MM.1S (cell line): Measurements from ENCODE around the gene GNAT1.

Experiments
- DNase-seq: peaks from one replicate; pipeline ENCODE4 v3.0.0-alpha.2; 2015
- H2AFZ ChIP-seq: fragments of 300-600 bp; sonication (generic); 2 replicates; pipeline ENCODE4 v1.6.0; 2016; ENCODE audit warnings: antibody characterized with exemption, low read length
- H3F3A ChIP-seq: fragments of 300-600 bp; sonication (generic); 2 replicates; pipeline ENCODE4 v1.6.1; 2016; ENCODE audit warnings: mild to moderate bottlenecking, antibody characterized with exemption, low read length, moderate library complexity, mixed read lengths; ENCODE audit not compliant: insufficient read depth
- H3K27ac ChIP-seq: fragments of 300-600 bp; sonication (generic); 2 replicates; pipeline ENCODE4 v1.5.1; 2016; ENCODE audit warnings: mild to moderate bottlenecking, low read length
- H3K27me3 ChIP-seq: fragments of 300-600 bp; sonication (generic); replicated peaks from 2 replicates; pipeline ENCODE4 v1.6.0; 2016; ENCODE audit warnings: low read length; ENCODE audit not compliant: insufficient read depth
- H3K36me3 ChIP-seq: fragments of 300-600 bp; sonication (generic); replicated peaks from 2 replicates; pipeline ENCODE4 v1.6.1; 2016; ENCODE audit warnings: mild to moderate bottlenecking, low read length, mixed read lengths; ENCODE audit not compliant: insufficient read depth
- H3K4me1 ChIP-seq: fragments of 300-600 bp; sonication (generic); 2 replicates; pipeline ENCODE4 v1.6.1; 2016; ENCODE audit warnings: low read length, mixed read lengths
- H3K4me2 ChIP-seq: fragments of 300-600 bp; sonication (generic); 2 replicates; pipeline ENCODE4 v1.6.0; 2016; ENCODE audit warnings: low read depth, low read length
- H3K4me3 ChIP-seq: fragments of 300-600 bp; sonication (generic); 2 replicates; pipeline ENCODE4 v1.5.1; 2016; ENCODE audit warnings: low read length, mixed read lengths
- H3K79me2 ChIP-seq: fragments of 300-600 bp; sonication (generic); 2 replicates; pipeline ENCODE4 v1.6.1; 2016; ENCODE audit warnings: mixed run types, low read length, mixed read lengths
- H3K9ac ChIP-seq: fragments of 300-600 bp; sonication (generic); 2 replicates; pipeline ENCODE4 v1.6.1; 2016; ENCODE audit warnings: low read length, mixed read lengths
- H3K9me2 ChIP-seq: fragments of 300-600 bp; sonication (generic); replicated peaks from 2 replicates; pipeline ENCODE4 v1.6.1; 2016; ENCODE audit warnings: mild to moderate bottlenecking, low read length, mixed read lengths; ENCODE audit not compliant: insufficient read depth
- H3K9me3 ChIP-seq: fragments of 300-600 bp; sonication (generic); replicated peaks from 2 replicates; pipeline ENCODE4 v1.6.1; 2016; ENCODE audit warnings: mild to moderate bottlenecking, low read length, mixed read lengths; ENCODE audit not compliant: insufficient read depth
- H4K20me1 ChIP-seq: fragments of 300-600 bp; sonication (generic); 2 replicates; pipeline ENCODE4 v1.6.1; 2016; ENCODE audit warnings: mild to moderate bottlenecking, low read length, moderate library complexity, mixed read lengths; ENCODE audit not compliant: insufficient read depth
- EZH2 ChIP-seq: fragments of 300-600 bp; sonication (generic); optimal IDR thresholded peaks from 2 replicates; pipeline ENCODE3; 2017; ENCODE audit warnings: low read depth, mild to moderate bottlenecking, antibody characterized with exemption, low read length, mixed read lengths
- EZH2phosphoT487 ChIP-seq: fragments of 300-600 bp; sonication (generic); IDR thresholded peaks from 2 replicates; pipeline ENCODE4 v1.6.1; 2018; ENCODE audit warnings: antibody characterized with exemption, low read length
- TF ChIP-seq, protein P1 (sequence below): fragments of 300-600 bp; sonication (generic); IDR thresholded peaks from 2 replicates; pipeline ENCODE4 v1.5.1; 2016; ENCODE audit warnings: antibody characterized with exemption, low read length, mixed read lengths

Gene GNAT1

DNA sequence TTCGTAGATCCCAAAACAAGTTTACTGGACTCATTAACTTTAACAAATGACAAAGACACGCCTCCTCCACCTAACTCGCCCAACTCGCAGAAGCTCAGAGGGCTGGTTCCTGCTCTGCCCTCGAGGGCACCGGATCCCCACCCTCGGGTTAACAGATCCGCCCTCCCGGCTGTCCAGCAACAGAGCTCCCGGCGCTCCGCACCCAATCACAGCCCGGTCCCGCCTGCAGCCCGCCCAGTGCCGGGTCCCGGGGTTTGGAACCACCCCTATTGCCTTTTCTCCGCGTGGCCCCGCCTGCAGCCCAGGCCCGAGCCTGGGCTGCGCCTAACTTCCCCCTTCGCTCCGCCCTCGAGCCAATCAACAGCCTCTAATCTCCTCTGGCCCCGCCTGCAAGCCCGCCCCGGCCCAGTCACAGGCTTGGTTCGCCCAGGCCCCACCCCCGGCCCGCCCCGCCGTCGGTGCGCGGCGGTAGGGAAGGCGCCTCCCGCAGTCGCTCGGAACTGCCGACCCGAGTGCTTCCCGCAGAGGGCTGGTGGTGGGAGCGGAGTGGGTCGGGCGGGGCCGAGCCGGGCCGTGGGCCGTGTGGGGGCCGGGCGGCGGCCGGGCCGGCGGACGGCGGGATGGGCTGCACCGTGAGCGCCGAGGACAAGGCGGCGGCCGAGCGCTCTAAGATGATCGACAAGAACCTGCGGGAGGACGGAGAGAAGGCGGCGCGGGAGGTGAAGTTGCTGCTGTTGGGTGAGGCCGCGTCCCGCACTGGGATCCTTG lies 44.5 kb downstream of the GNAT1 start, which contains the start of gene GNAI2:
GNAI2 (plus strand) TSS at position 489 of the 768 bp plus-strand sequence; CDS start at position 621, 132 bp downstream.
- 0 out of 2 replicates have a peak, but pooled peaks cover 6% of the 10 kb centered on the region for H3K4me1 ChIP-seq
- H4K20me1 ChIP-seq, result no peaks in the 10 kb centered on the region
- peaks cover 10% of the 10 kb centered on the region for H3F3A ChIP-seq
- H2AFZ ChIP-seq, result peak within 1 kb of the TSS; percentile 71; the same call in 1 of the 2 replicates
- H3K79me2 ChIP-seq, result peaks cover 48% of the 10 kb centered on the region
- peak within 1 kb of the TSS; percentile 94 for H3K4me3 ChIP-seq
- no peak for TF ChIP-seq EZH2
- TF ChIP-seq, protein P1, sequence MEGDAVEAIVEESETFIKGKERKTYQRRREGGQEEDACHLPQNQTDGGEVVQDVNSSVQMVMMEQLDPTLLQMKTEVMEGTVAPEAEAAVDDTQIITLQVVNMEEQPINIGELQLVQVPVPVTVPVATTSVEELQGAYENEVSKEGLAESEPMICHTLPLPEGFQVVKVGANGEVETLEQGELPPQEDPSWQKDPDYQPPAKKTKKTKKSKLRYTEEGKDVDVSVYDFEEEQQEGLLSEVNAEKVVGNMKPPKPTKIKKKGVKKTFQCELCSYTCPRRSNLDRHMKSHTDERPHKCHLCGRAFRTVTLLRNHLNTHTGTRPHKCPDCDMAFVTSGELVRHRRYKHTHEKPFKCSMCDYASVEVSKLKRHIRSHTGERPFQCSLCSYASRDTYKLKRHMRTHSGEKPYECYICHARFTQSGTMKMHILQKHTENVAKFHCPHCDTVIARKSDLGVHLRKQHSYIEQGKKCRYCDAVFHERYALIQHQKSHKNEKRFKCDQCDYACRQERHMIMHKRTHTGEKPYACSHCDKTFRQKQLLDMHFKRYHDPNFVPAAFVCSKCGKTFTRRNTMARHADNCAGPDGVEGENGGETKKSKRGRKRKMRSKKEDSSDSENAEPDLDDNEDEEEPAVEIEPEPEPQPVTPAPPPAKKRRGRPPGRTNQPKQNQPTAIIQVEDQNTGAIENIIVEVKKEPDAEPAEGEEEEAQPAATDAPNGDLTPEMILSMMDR, result no peak
- no peak for TF ChIP-seq EZH2phosphoT487
- H3K4me2 ChIP-seq, result peak within 1 kb of the TSS; percentile 97
- H3K36me3 ChIP-seq, result no peaks in the 10 kb centered on the region
- no peaks in the 10 kb centered on the region for H3K9me2 ChIP-seq
- H3K9ac ChIP-seq, result peak within 1 kb of the TSS; percentile 85
- no peaks in the 10 kb centered on the region for H3K9me3 ChIP-seq
- DNase-seq, result peak; percentile 98
- peak within 1 kb of the TSS; percentile 53; the same call in 1 of the 2 replicates for H3K27ac ChIP-seq
- H3K27me3 ChIP-seq, result no peaks in the 10 kb centered on the region

DNA sequence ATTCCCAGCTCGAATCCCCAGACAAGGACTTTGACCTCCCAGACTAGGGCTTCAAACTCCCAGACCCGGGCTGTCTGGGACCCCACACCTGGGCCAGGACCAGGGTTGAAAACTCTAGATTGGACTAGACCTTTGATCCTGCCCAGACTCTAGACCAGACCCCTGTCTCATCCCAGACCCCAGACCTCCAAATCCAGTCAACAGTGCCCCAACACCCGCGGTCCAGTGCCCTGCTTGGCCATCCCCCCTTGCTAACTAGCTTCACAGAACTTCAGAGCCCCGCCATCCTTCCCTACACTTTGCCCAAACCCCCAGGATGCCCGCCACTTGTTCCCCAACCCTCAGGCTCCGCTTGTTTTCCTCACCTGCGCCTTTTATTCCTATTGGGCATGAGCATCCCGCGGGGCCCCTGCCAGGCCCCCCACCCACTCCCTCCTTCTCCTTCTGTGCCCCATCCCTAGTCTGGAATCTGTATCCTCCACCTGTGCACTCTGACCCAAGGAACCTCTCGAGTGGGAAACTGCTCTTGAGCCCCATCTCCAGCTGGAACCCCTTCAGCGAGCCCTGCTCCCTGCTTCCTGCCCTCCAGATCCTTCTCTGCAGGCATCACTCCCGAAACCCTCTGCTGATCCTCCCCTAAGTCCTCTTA lies 45.2 kb downstream of the GNAT1 start:
- H3K4me2 ChIP-seq, result peak overlapping the region; percentile 97
- H3K9me3 ChIP-seq, result no peaks in the 10 kb centered on the region
- H3F3A ChIP-seq, result peaks cover 10% of the 10 kb centered on the region
- H3K36me3 ChIP-seq, result no peaks in the 10 kb centered on the region
- no peak for TF ChIP-seq EZH2
- TF ChIP-seq, protein P1, result no peak
- no peak for TF ChIP-seq EZH2phosphoT487
- H3K9ac ChIP-seq, result peak overlapping the region; percentile 85
- no peaks in the 10 kb centered on the region for H3K27me3 ChIP-seq
- H4K20me1 ChIP-seq, result no peaks in the 10 kb centered on the region
- H3K79me2 ChIP-seq, result peaks cover 55% of the 10 kb centered on the region
- no peak overlapping the region for H2AFZ ChIP-seq
- no peaks in the 10 kb centered on the region for H3K9me2 ChIP-seq
- peak overlapping the region; percentile 53; the same call in 1 of the 2 replicates for H3K27ac ChIP-seq
- 0 out of 2 replicates have a peak, but pooled peaks cover 6% of the 10 kb centered on the region for H3K4me1 ChIP-seq
- DNase-seq, result no peak
- peak overlapping the region; percentile 94 for H3K4me3 ChIP-seq

DNA sequence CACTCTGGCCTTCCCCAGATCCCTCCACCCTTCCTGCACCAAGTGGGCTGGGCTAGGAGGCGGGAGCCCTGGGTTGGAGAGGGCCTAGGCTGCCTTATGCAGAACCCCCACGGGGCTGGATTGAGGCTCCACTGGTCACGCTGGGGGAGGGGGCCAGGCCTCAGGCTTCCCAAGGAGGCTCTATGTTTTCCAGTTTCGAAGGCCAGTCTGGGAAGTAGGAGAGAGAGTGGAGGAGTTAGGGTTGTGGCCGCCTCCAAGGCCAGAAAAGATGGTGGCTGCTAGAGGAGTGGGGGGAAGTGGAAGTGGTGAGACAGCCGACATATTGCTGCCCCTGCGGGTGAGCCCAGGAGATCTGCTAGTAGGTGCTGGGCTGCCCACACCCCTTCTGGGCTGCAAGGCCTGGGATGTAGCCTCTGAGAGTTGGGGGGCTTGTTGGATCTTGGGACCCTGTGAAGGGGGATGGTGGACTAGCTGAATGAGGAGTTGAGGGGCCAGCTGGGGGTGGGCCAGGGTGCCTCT lies 45.8 kb downstream of the GNAT1 start:
- Histone ChIP-seq H3K4me2 (peak overlapping the region; percentile 97), H3K9me3 (no peaks in the 10 kb centered on the region), H3K9me2 (no peaks in the 10 kb centered on the region), H3K4me3 (peak overlapping the region; percentile 94), H4K20me1 (no peaks in the 10 kb centered on the region), H2AFZ (peak overlapping the region; percentile 39; the same call in 1 of the 2 replicates), H3F3A (peaks cover 10% of the 10 kb centered on the region), H3K36me3 (no peaks in the 10 kb centered on the region), H3K27ac (peak overlapping the region; percentile 53; the same call in 1 of the 2 replicates), H3K9ac (peak overlapping the region; percentile 85), H3K79me2 (peaks cover 60% of the 10 kb centered on the region), H3K27me3 (no peaks in the 10 kb centered on the region), H3K4me1 (0 out of 2 replicates have a peak, but pooled peaks cover 6% of the 10 kb centered on the region)
- TF ChIP-seq, protein P1, result no peak
- no peak for TF ChIP-seq EZH2
- no peak for TF ChIP-seq EZH2phosphoT487
- no peak for DNase-seq
